ENCODE measurements around the gene NFILZ. TPM values are rescaled to one million over a fixed set of nuclear protein-coding genes. Genes with fewer than 3 reads are reported as not detected.
A peak's percentile ranks its signal among the peaks of the same experiment; 100 is the strongest.

NFILZ gene
- polyA plus RNA-seq, 3 donors, result not detected

DNA sequence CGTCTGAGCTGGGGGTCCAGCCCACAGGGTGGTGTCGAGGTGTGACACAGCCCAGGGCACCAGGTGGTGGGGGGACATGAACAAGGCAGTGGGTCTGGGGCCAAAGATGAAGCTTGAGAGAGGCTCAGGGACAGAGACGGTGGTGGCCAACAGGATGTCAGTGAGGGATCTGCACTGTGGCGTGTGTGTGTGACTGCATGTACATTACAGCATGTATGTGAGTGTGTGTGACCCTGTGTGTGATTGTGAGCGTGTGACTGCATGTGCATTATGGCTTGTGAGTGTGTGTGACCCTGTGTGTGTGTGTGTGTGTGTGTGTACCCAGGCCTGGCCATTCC, 21.5 kb upstream of the NFILZ start:
- peaks cover 22% of the 10 kb centered on the region for H3K4me1 Mint-ChIP-seq
- Histone ChIP-seq H3K9me3 (replicated peaks in 1 of 2; ENCODE audit: control insufficient read depth in 1 of 2, insufficient read depth in 1 of 2, low read length in 2 of 2) (peaks cover 6 to 20% of the 10 kb centered on the region in 2 donors), H3K4me3 (replicated peaks in 1 of 3; ENCODE audit: low read depth in 2 of 3, low read length in 3 of 3) (peak overlapping the region in 1 of 3 experiments; percentile 71), H3K27me3 (ENCODE audit: control insufficient read depth in 2 of 2, insufficient read depth in 2 of 2, low read length in 2 of 2) (peaks cover 6 to 30% of the 10 kb centered on the region in 2 donors), H3K36me3 (replicated peaks in 1 of 2; ENCODE audit: control insufficient read depth in 1 of 2, insufficient read depth in 2 of 2, low read length in 2 of 2) (no peaks in the 10 kb centered on the region), H2AFZ (ENCODE audit: insufficient read depth, low read depth, low read length, poor library complexity, severe bottlenecking) (peak overlapping the region; percentile 83), H3K9ac (ENCODE audit: insufficient read depth, low read length, poor library complexity, severe bottlenecking) (no peak overlapping the region), H3K79me2 (ENCODE audit: insufficient read depth, low read length) (no peaks in the 10 kb centered on the region), H4K20me1 (ENCODE audit: insufficient read depth, low read length) (no peaks in the 10 kb centered on the region), H3K27ac (ENCODE audit: low read depth in 1 of 2, low read length in 2 of 2) (no peak overlapping the region), H3K4me1 (ENCODE audit: control insufficient read depth in 1 of 2, insufficient read depth in 2 of 2, low read length in 2 of 2) (peaks cover 22 to 27% of the 10 kb centered on the region in 2 donors), H3K4me2 (replicated peaks; ENCODE audit: extremely low read depth, low read length, poor library complexity, severe bottlenecking) (peak overlapping the region; percentile 80)
- H3K36me3 Mint-ChIP-seq, result peaks cover 0 to 9% of the 10 kb centered on the region in 2 donors
- no peak for DNase-seq
- intact Hi-C loops (cut with micrococcal nuclease), result no loop called here
- peaks cover 5 to 23% (median 11%) of the 10 kb centered on the region in 7 donors for H3K9me3 Mint-ChIP-seq
- WGBS (ENCODE audit: insufficient coverage), result 62% methylated on average over 4 of the region's 5 CpGs
- H3K27ac Mint-ChIP-seq, result no peak overlapping the region
- peaks cover 24 to 58% (median 38%) of the 10 kb centered on the region in 3 donors for H3K27me3 Mint-ChIP-seq (ENCODE audit: low read depth in 3 of 3)
- TF ChIP-seq, protein P1, sequence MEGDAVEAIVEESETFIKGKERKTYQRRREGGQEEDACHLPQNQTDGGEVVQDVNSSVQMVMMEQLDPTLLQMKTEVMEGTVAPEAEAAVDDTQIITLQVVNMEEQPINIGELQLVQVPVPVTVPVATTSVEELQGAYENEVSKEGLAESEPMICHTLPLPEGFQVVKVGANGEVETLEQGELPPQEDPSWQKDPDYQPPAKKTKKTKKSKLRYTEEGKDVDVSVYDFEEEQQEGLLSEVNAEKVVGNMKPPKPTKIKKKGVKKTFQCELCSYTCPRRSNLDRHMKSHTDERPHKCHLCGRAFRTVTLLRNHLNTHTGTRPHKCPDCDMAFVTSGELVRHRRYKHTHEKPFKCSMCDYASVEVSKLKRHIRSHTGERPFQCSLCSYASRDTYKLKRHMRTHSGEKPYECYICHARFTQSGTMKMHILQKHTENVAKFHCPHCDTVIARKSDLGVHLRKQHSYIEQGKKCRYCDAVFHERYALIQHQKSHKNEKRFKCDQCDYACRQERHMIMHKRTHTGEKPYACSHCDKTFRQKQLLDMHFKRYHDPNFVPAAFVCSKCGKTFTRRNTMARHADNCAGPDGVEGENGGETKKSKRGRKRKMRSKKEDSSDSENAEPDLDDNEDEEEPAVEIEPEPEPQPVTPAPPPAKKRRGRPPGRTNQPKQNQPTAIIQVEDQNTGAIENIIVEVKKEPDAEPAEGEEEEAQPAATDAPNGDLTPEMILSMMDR (IDR thresholded peaks at IDR 0.05), result no peak
- peak overlapping the region; percentile 51 to 88 for H3K4me3 Mint-ChIP-seq

DNA sequence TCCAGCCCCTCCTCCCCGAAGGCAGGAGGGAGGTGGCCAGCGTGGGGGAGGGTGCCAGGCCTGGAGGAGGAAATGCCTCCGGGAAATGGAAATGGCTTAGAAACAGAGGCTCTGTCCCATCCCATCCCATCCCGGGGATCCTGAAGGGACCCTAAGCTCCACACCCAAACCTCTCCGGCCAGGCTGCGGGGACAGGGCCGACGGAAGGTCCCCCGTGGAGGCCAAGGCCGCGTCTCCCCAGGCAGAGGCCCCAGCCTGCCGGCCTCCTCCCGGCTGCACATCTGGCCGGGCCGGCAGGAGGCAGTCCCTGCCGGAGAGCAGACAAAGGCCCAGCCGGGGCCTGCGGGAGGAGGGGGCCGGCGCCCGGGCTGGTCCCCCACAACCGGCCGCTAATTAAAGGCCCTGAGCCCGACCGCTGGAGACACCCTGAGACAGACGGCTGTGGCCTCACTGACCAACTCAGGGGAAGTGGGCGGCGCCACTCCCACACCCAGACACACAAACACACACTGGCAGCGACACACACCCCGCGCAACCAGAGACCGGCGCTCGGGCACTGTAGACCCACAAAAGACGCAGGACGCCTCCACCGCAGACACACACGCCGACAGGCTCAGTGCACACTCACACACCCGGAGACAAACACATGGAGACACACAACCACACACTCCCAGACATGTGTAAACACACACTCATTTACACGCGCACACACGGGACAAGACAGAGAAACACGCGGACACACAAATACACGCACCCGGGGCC, 21.0 kb upstream of the NFILZ start:
- H3K4me1 Mint-ChIP-seq, result peaks cover 22% of the 10 kb centered on the region
- H3K27ac ChIP-seq (ENCODE audit: low read depth in 1 of 2, low read length in 2 of 2), result no peak overlapping the region
- H3K9ac ChIP-seq (ENCODE audit: insufficient read depth, low read length, poor library complexity, severe bottlenecking), result peak overlapping the region; percentile 34
- 3% methylated on average over 38 of the region's 47 CpGs for WGBS (ENCODE audit: insufficient coverage)
- peaks cover 24 to 60% (median 38%) of the 10 kb centered on the region in 3 donors for H3K27me3 Mint-ChIP-seq (ENCODE audit: low read depth in 3 of 3)
- peaks cover 0 to 9% of the 10 kb centered on the region in 2 donors for H3K36me3 Mint-ChIP-seq
- H3K4me3 ChIP-seq (replicated peaks in 1 of 3; ENCODE audit: low read depth in 2 of 3, low read length in 3 of 3), result peak overlapping the region; percentile 33 to 71 (median 45)
- peak overlapping the region; percentile 83 for H2AFZ ChIP-seq (ENCODE audit: insufficient read depth, low read depth, low read length, poor library complexity, severe bottlenecking)
- H3K4me3 Mint-ChIP-seq, result peak overlapping the region; percentile 75 to 95
- H3K79me2 ChIP-seq (ENCODE audit: insufficient read depth, low read length), result no peaks in the 10 kb centered on the region
- peaks cover 6 to 30% of the 10 kb centered on the region in 2 donors for H3K27me3 ChIP-seq (ENCODE audit: control insufficient read depth in 2 of 2, insufficient read depth in 2 of 2, low read length in 2 of 2)
- peaks cover 6 to 16% of the 10 kb centered on the region in 2 donors for H3K9me3 ChIP-seq (replicated peaks in 1 of 2; ENCODE audit: control insufficient read depth in 1 of 2, insufficient read depth in 1 of 2, low read length in 2 of 2)
- no peaks in the 10 kb centered on the region for H4K20me1 ChIP-seq (ENCODE audit: insufficient read depth, low read length)
- H3K36me3 ChIP-seq (replicated peaks in 1 of 2; ENCODE audit: control insufficient read depth in 1 of 2, insufficient read depth in 2 of 2, low read length in 2 of 2), result no peaks in the 10 kb centered on the region
- peak; percentile 35 to 59 (median 37) for DNase-seq
- H3K4me1 ChIP-seq (ENCODE audit: control insufficient read depth in 1 of 2, insufficient read depth in 2 of 2, low read length in 2 of 2), result peaks cover 22 to 27% of the 10 kb centered on the region in 2 donors
- intact Hi-C loops (cut with micrococcal nuclease), result loop anchor here in 1 of 2 donors (10.0 kb wide), 1 partner anchor 85 kb away; the partner anchor contains the start of gene ACTL9
- TF ChIP-seq, protein P1 (IDR thresholded peaks at IDR 0.05), result no peak
- H3K4me2 ChIP-seq (replicated peaks; ENCODE audit: extremely low read depth, low read length, poor library complexity, severe bottlenecking), result peak overlapping the region; percentile 80
- peaks cover 5 to 18% (median 10%) of the 10 kb centered on the region in 7 donors for H3K9me3 Mint-ChIP-seq
- H3K27ac Mint-ChIP-seq, result peak overlapping the region in 3 of 7 donors; percentile 2 to 57 (median 52)
